Fibroblast of villous mesenchyme (primary cell): Measurements from ENCODE around the gene ABCA10. TPM values are rescaled to one million over a fixed set of nuclear protein-coding genes. Genes with fewer than 3 reads are reported as not detected.

ENCODE experiments used
- DNase-seq: peaks from one replicate; pipeline ENCODE4 v3.0.0-alpha.2; 2010; ENCODE audit warnings: low read depth
- H3K4me3 ChIP-seq: 2 replicates; pipeline ENCODE4 v1.5.1; 2011; ENCODE audit warnings: low read depth, mild to moderate bottlenecking, low read length
- CTCF ChIP-seq: IDR thresholded peaks from 2 replicates; pipeline ENCODE4 v1.5.1; 2012; ENCODE audit warnings: low read depth, mild to moderate bottlenecking, low read length; ENCODE audit not compliant: insufficient read depth
- total RNA-seq: library from RNA; depleted of rRNA; stranded (reverse); fragments of >200 nt; gene quantifications from 2 replicates; pipeline ENCODE4 v1.2.3, GENCODE V29; 2012

Gene ABCA10
- total RNA-seq, 1 donor: 0.43 TPM

GRCh38 chr17:69230939-69231338 lies 2.3 kb upstream of the ABCA10 start:
- DNase-seq: no peak
- no peak overlapping the region for H3K4me3 ChIP-seq
- TF ChIP-seq CTCF: no peak

GRCh38 chr17:69228018-69228417 lies 606 bp downstream of the ABCA10 start:
- no peak for DNase-seq
- TF ChIP-seq CTCF: no peak
- H3K4me3 ChIP-seq: peak overlapping the region; percentile 3

GRCh38 chr17:69227541-69227940 lies 1.1 kb downstream of the ABCA10 start:
- DNase-seq: no peak
- no peak overlapping the region for H3K4me3 ChIP-seq
- no peak for TF ChIP-seq CTCF

GRCh38 chr17:69223809-69224208 lies 4.8 kb downstream of the ABCA10 start:
- H3K4me3 ChIP-seq: no peak overlapping the region
- no peak for TF ChIP-seq CTCF
- peak; percentile 67 for DNase-seq

GRCh38 chr17:69222707-69223258 lies 5.8 kb downstream of the ABCA10 start:
- DNase-seq: no peak
- no peak overlapping the region for H3K4me3 ChIP-seq
- no peak for TF ChIP-seq CTCF

GRCh38 chr17:69220098-69220497 lies 8.5 kb downstream of the ABCA10 start:
- TF ChIP-seq CTCF: no peak
- DNase-seq: no peak
- no peak overlapping the region for H3K4me3 ChIP-seq

- TF ChIP-seq CTCF: no peak
- H3K4me3 ChIP-seq: no peak overlapping the region
- DNase-seq: no peak
These were observed 9.6 kb downstream of the ABCA10 start for GRCh38 chr17:69218986-69219385.
